Type B pancreatic cell (in vitro differentiated cells): Measurements from ENCODE around the gene ATP8A2. TPM values are rescaled to one million over a fixed set of nuclear protein-coding genes. Genes with fewer than 3 reads are reported as not detected.
A peak's percentile ranks its signal among the peaks of the same experiment; 100 is the strongest.

ENCODE experiments used
- DNase-seq: peaks from one replicate; pipeline ENCODE4 v3.0.0; 2021; ENCODE audit warnings: mixed read lengths; ENCODE audit not compliant: unreplicated experiment; ENCODE audit errors: extremely low spot score
- H3K27ac Mint-ChIP-seq: 2 replicates; pipeline ENCODE4 v1.8.0; 2021; ENCODE audit warnings: mild to moderate bottlenecking, mixed read lengths
- H3K27me3 Mint-ChIP-seq: 2 replicates; pipeline ENCODE4 v1.8.0; 2021; ENCODE audit warnings: mixed read lengths
- H3K36me3 Mint-ChIP-seq: 2 replicates; pipeline ENCODE4 v1.8.0; 2021; ENCODE audit warnings: mixed read lengths
- H3K4me1 Mint-ChIP-seq: one replicate; pipeline ENCODE4 v1.8.0; 2021; ENCODE audit warnings: mixed read lengths; ENCODE audit not compliant: unreplicated experiment
- H3K4me3 Mint-ChIP-seq: 2 replicates; pipeline ENCODE4 v1.8.0; 2021; ENCODE audit warnings: mild to moderate bottlenecking, mixed read lengths
- H3K9me3 Mint-ChIP-seq: 2 replicates; pipeline ENCODE4 v1.8.0; 2021; ENCODE audit warnings: mixed read lengths
- total RNA-seq: library from RNA; stranded (reverse); gene quantifications from 2 replicates; pipeline ENCODE4 v1.2.1, GENCODE V29; 2021; ENCODE audit warnings: low replicate concordance
- TF ChIP-seq, protein P1 (sequence below): fragments of 200-600 bp; sonication (generic); conservative IDR thresholded peaks from 2 replicates; pipeline ENCODE4 v1.5.0; 2021; ENCODE audit warnings: antibody characterized with exemption, mild to moderate bottlenecking

ATP8A2 gene
- total RNA-seq, 1 donor from 2014 or later, result 13.8 TPM

- peak overlapping the region; percentile 32 for H3K27ac Mint-ChIP-seq
- no peaks in the 10 kb centered on the region for H3K27me3 Mint-ChIP-seq
- no peaks in the 10 kb centered on the region for H3K9me3 Mint-ChIP-seq
- DNase-seq, result no peak
- H3K4me1 Mint-ChIP-seq, result peaks cover 19% of the 10 kb centered on the region
- H3K36me3 Mint-ChIP-seq, result no peaks in the 10 kb centered on the region
- no peak overlapping the region for H3K4me3 Mint-ChIP-seq
- TF ChIP-seq, protein P1, sequence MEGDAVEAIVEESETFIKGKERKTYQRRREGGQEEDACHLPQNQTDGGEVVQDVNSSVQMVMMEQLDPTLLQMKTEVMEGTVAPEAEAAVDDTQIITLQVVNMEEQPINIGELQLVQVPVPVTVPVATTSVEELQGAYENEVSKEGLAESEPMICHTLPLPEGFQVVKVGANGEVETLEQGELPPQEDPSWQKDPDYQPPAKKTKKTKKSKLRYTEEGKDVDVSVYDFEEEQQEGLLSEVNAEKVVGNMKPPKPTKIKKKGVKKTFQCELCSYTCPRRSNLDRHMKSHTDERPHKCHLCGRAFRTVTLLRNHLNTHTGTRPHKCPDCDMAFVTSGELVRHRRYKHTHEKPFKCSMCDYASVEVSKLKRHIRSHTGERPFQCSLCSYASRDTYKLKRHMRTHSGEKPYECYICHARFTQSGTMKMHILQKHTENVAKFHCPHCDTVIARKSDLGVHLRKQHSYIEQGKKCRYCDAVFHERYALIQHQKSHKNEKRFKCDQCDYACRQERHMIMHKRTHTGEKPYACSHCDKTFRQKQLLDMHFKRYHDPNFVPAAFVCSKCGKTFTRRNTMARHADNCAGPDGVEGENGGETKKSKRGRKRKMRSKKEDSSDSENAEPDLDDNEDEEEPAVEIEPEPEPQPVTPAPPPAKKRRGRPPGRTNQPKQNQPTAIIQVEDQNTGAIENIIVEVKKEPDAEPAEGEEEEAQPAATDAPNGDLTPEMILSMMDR, result peak; percentile 26
These were observed 287.5 kb downstream of the ATP8A2 start for GRCh38 chr13:25659091-25659795.

DNA sequence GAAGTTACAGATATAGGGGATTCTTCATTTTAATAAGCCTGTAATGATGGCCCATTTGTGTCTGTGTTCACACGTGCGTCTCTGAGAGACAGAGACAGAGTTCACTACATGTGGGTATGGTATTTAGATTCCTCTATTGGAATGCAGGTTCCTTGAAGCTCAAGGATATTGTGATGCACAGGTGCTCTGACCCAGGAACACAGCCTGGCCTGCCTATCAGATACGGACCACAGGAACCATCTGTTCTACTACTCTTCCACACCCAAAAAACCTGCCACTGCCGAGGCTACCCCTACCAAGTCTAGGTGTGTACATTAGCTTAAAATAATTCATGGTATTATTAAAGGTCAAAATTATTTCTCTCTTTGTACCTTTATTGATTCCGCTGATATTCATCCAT lies 289.2 kb downstream of the ATP8A2 start:
- H3K9me3 Mint-ChIP-seq, result no peaks in the 10 kb centered on the region
- H3K4me3 Mint-ChIP-seq, result no peak overlapping the region

GRCh38 chr13:25662516-25662915 lies 290.7 kb downstream of the ATP8A2 start:
- Mint-ChIP-seq H3K4me1 (peaks cover 13% of the 10 kb centered on the region), H3K9me3 (no peaks in the 10 kb centered on the region), H3K36me3 (no peaks in the 10 kb centered on the region), H3K27ac (no peak overlapping the region), H3K27me3 (no peaks in the 10 kb centered on the region), H3K4me3 (no peak overlapping the region)
- DNase-seq, result no peak
- TF ChIP-seq, protein P1, result no peak

More for the DNA sequence above, 289.2 kb downstream of the ATP8A2 start:
- Mint-ChIP-seq H3K27me3 (no peaks in the 10 kb centered on the region), H3K4me1 (peaks cover 19% of the 10 kb centered on the region), H3K36me3 (no peaks in the 10 kb centered on the region), H3K27ac (no peak overlapping the region)
- no peak for DNase-seq
- TF ChIP-seq, protein P1, result no peak

DNA sequence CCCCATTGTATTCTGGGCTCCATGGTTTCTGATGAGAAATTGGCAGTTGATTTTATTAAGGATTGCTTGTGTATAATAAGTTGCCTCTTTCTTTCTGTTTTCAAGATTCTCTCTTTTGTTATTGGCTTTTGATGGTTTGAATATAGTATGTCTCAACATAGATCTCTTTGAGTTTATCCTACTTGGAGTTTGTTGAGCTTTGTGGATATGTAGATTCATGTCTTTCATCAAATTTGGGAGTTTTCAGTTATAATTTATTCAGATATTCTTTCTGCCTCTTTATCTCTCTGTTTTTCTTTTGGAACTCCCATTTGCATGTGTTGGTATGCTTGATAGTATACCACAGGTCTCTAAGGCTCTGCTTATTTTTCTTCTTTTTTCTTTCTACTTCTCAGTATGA lies 296.6 kb downstream of the ATP8A2 start:
- Mint-ChIP-seq H3K36me3 (peaks cover 4% of the 10 kb centered on the region), H3K4me3 (no peak overlapping the region), H3K27me3 (no peaks in the 10 kb centered on the region), H3K9me3 (no peaks in the 10 kb centered on the region), H3K27ac (no peak overlapping the region), H3K4me1 (peaks cover 5% of the 10 kb centered on the region)
- TF ChIP-seq, protein P1, result no peak
- DNase-seq, result no peak

DNA sequence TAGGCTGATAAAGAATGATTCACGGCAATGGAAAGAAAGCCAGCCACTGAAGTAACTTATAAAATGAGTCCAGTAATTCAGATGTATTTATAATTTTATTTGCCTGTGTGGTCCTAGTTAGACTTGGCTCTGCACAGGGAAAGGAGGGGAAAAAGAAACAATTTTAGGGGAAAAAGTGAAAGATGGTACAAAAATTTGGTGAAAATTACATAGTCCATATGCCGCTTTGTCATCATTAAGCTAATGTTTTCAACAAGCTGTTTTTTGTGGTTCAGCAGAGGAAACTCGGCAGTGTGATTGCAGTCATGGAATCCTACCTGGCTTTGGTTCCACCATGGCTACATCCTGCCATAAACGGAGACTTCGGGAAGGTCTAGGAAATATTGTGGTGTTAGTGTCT lies 301.9 kb downstream of the ATP8A2 start:
- no peaks in the 10 kb centered on the region for H3K36me3 Mint-ChIP-seq
- peaks cover 13% of the 10 kb centered on the region for H3K4me1 Mint-ChIP-seq
- no peak overlapping the region for H3K4me3 Mint-ChIP-seq
- TF ChIP-seq, protein P1, result no peak
- DNase-seq, result no peak
- no peak overlapping the region for H3K27ac Mint-ChIP-seq
- H3K9me3 Mint-ChIP-seq, result peaks cover under 1% of the 10 kb centered on the region
- no peaks in the 10 kb centered on the region for H3K27me3 Mint-ChIP-seq
